VCaP (cell line): ENCODE results near the gene SST.
"Not testable (repeated sequence)": the region's sequence is repeated elsewhere in the genome, so short reads cannot be mapped to it uniquely, and the experiment has no call there.

Experiments used
- H3K27ac ChIP-seq: fragments of 450-650 bp; 2 replicates; pipeline ENCODE4 v1.5.1; 2017
- CTCF ChIP-seq: fragments of 450-650 bp; conservative IDR thresholded peaks from 2 replicates; pipeline ENCODE4 v1.5.1; 2017; ENCODE audit warnings: mild to moderate bottlenecking, moderate library complexity

The SST gene

GRCh38 chr3:187665010-187665409 lies 5.2 kb downstream of the SST start:
- no peak overlapping the region for H3K27ac ChIP-seq
- no peak for TF ChIP-seq CTCF

GRCh38 chr3:187662848-187663409 lies 7.3 kb downstream of the SST start:
- TF ChIP-seq CTCF: no peak

GRCh38 chr3:187661267-187661666 lies 8.9 kb downstream of the SST start:
- no peak overlapping the region for H3K27ac ChIP-seq
- no peak for TF ChIP-seq CTCF

More at GRCh38 chr3:187662848-187663409, 7.3 kb downstream of the SST start:
- no peak overlapping the region for H3K27ac ChIP-seq

GRCh38 chr3:187651282-187651681 lies 18.9 kb downstream of the SST start:
- no peak overlapping the region for H3K27ac ChIP-seq
- no peak for TF ChIP-seq CTCF

GRCh38 chr3:187648177-187648576 lies 22.0 kb downstream of the SST start:
- TF ChIP-seq CTCF: no peak

GRCh38 chr3:187646906-187647660 lies 23.1 kb downstream of the SST start:
- no peak overlapping the region for H3K27ac ChIP-seq
- no peak for TF ChIP-seq CTCF

More at GRCh38 chr3:187648177-187648576, 22.0 kb downstream of the SST start:
- H3K27ac ChIP-seq: no peak overlapping the region

GRCh38 chr3:187645379-187645778 lies 24.8 kb downstream of the SST start:
- not testable (repeated sequence) for H3K27ac ChIP-seq

GRCh38 chr3:187642861-187643260 lies 27.3 kb downstream of the SST start:
- no peak for TF ChIP-seq CTCF
- no peak overlapping the region for H3K27ac ChIP-seq
